Measurements from ENCODE around the gene RACGAP1.

Gene RACGAP1

GRCh38 chr12:50025187-50026059 is at the start of gene RACGAP1:
TSS of gene RACGAP1 (minus strand) at chr12:50025494. CDS start at chr12:50016715, 8,779 bp downstream.
- DNase-seq (ENCODE audit: low spot score): peak; percentile 97

- no peak for DNase-seq (ENCODE audit: low spot score)
Measured at GRCh38 chr12:50073712-50074111, 48.4 kb upstream of the RACGAP1 start.

- no peak for DNase-seq (ENCODE audit: low spot score)
Measured at GRCh38 chr12:50073206-50073605, 47.9 kb upstream of the RACGAP1 start.

GRCh38 chr12:50072198-50072907 is 47.1 kb upstream of the RACGAP1 start:
- no peak for DNase-seq (ENCODE audit: low spot score)

GRCh38 chr12:50070314-50071060 is 45.2 kb upstream of the RACGAP1 start:
- DNase-seq (ENCODE audit: low spot score): peak; percentile 86

- no peak for DNase-seq (ENCODE audit: low spot score)
Measured at GRCh38 chr12:50069539-50069938, 44.2 kb upstream of the RACGAP1 start.

GRCh38 chr12:50069069-50069468 is 43.8 kb upstream of the RACGAP1 start:
- DNase-seq (ENCODE audit: low spot score): no peak

GRCh38 chr12:50066402-50066801 is 41.1 kb upstream of the RACGAP1 start:
- DNase-seq (ENCODE audit: low spot score): no peak

GRCh38 chr12:50065726-50066310 is 40.5 kb upstream of the RACGAP1 start:
- DNase-seq (ENCODE audit: low spot score): no peak

- no peak for DNase-seq (ENCODE audit: low spot score)
Measured at GRCh38 chr12:50062728-50063460, 37.6 kb upstream of the RACGAP1 start.

- no peak for DNase-seq (ENCODE audit: low spot score)
Measured at GRCh38 chr12:50061946-50062686, 36.8 kb upstream of the RACGAP1 start.

- no peak for DNase-seq (ENCODE audit: low spot score)
Measured at GRCh38 chr12:50061171-50061570, 35.9 kb upstream of the RACGAP1 start.

GRCh38 chr12:50060120-50060468 is 34.8 kb upstream of the RACGAP1 start:
- no peak for DNase-seq (ENCODE audit: low spot score)

GRCh38 chr12:50059440-50060119 is 34.3 kb upstream of the RACGAP1 start:
- no peak for DNase-seq (ENCODE audit: low spot score)

GRCh38 chr12:50058743-50059312 is 33.5 kb upstream of the RACGAP1 start:
- no peak for DNase-seq (ENCODE audit: low spot score)

GRCh38 chr12:50057896-50058670 is 32.8 kb upstream of the RACGAP1 start:
- no peak for DNase-seq (ENCODE audit: low spot score)

GRCh38 chr12:50057000-50057841 is 31.9 kb upstream of the RACGAP1 start, which contains the start of gene ASIC1:
TSS of gene ASIC1 (plus strand) at chr12:50057596. CDS start at chr12:50058767, 1,171 bp downstream.
- DNase-seq (ENCODE audit: low spot score): peak; percentile 91

GRCh38 chr12:50056639-50056976 is 31.3 kb upstream of the RACGAP1 start:
- no peak for DNase-seq (ENCODE audit: low spot score)
